Measurements from ENCODE around the gene USP48. TPM values are rescaled to one million over a fixed set of nuclear protein-coding genes. Genes with fewer than 3 reads are reported as not detected.

The USP48 gene
- total and polyA plus RNA-seq, 2 of the 13 experiments (the other 11 are each of a cell fraction or from before 2014, with no cell fraction given) = 30.4 to 30.7 TPM

GRCh38 chr1:21659099-21659923 is 123.6 kb downstream of the USP48 start (continued):
- TF ChIP-seq RERE (CRISPR knock-in tag; IDR thresholded peaks at IDR 0.05; ENCODE audit: low read depth) = peak; percentile 54; the same call in 1 of the 2 replicates
- TF ChIP-seq NONO (IDR thresholded peaks at IDR 0.05) = no peak
- TF ChIP-seq NONO (CRISPR knock-in tag; conservative IDR thresholded peaks at IDR 0.05) = peak; percentile 63
- TF ChIP-seq SCMH1 (CRISPR knock-in tag; IDR thresholded peaks at IDR 0.05; ENCODE audit: borderline replicate concordance) = no peak
- TF ChIP-seq ZNF607 (CRISPR knock-in tag; IDR thresholded peaks at IDR 0.05; ENCODE audit: borderline replicate concordance) = peak; percentile 98
- TF ChIP-seq SNAPC4 (CRISPR knock-in tag; IDR thresholded peaks at IDR 0.05) = peak; percentile 93
- TF ChIP-seq RFXAP (CRISPR knock-in tag; IDR thresholded peaks at IDR 0.05; ENCODE audit: borderline replicate concordance) = peak; percentile 89; the same call in 1 of the 2 replicates
- TF ChIP-seq ZFP36L2 (CRISPR knock-in tag; IDR thresholded peaks at IDR 0.05) = 0 out of 2 replicates have a peak, but pooled peaks have one; percentile 83
- TF ChIP-seq ZNF644 (CRISPR knock-in tag; IDR thresholded peaks at IDR 0.05; ENCODE audit: low read depth) = no peak
- peak; percentile 88 for TF ChIP-seq SAFB2 (CRISPR knock-in tag; IDR thresholded peaks at IDR 0.05; ENCODE audit: borderline replicate concordance, low read depth)
- TF ChIP-seq ZFP1 (CRISPR knock-in tag; IDR thresholded peaks at IDR 0.05) = peak; percentile 88
- TF ChIP-seq JUN (CRISPR knock-in tag; IDR thresholded peaks at IDR 0.05) = peak; percentile 45; the same call in 1 of the 2 replicates
- TF ChIP-seq ERF (CRISPR knock-in tag; IDR thresholded peaks at IDR 0.05) = peak; percentile 99
- TF ChIP-seq ZNF563 (CRISPR knock-in tag; IDR thresholded peaks at IDR 0.05) = peak; percentile 99
- TF ChIP-seq ZBTB42 (CRISPR knock-in tag; IDR thresholded peaks at IDR 0.05) = peak; percentile 95; the same call in 1 of the 2 replicates
- TF ChIP-seq CENPT (CRISPR knock-in tag; IDR thresholded peaks at IDR 0.05; ENCODE audit: low read depth) = peak; percentile 90; the same call in 1 of the 2 replicates
- no peak for TF ChIP-seq POLR2AphosphoS2 (IDR thresholded peaks at IDR 0.05; ENCODE audit: low read depth, low read length)
- TF ChIP-seq TBL1XR1 (IDR thresholded peaks at IDR 0.05; ENCODE audit: borderline replicate concordance, low read length, partially characterized antibody) = no peak
- peak; percentile 54 for TF ChIP-seq ZNF629 (CRISPR knock-in tag; conservative IDR thresholded peaks at IDR 0.05)
- TF ChIP-seq FOXO1 (CRISPR knock-in tag; IDR thresholded peaks at IDR 0.05) = peak; percentile 70; the same call in 1 of the 2 replicates
